H1 (cell line): ENCODE data around the gene SELENOO. TPM values are rescaled to one million over a fixed set of nuclear protein-coding genes. Genes with fewer than 3 reads are reported as not detected.

Source experiments
- CTCF ChIA-PET: fragments of 300-600 bp; sonication (Branson Sonifier 250); formaldehyde crosslinking; loops from one replicate; lab custom pipeline; 2021; ENCODE audit not compliant: partially characterized antibody; lab: Charles Lee
- POLR2A ChIA-PET: fragments of 300-600 bp; sonication (Branson Sonifier 250); formaldehyde crosslinking; loops from one replicate; lab custom pipeline; 2021; ENCODE audit warnings: inconsistent platforms; ENCODE audit not compliant: partially characterized antibody; lab: Charles Lee
- DNase-seq, 2 experiments: peaks; one replicate each; pipeline versions ENCODE4 v3.0.0 to v3.0.0-alpha.2; 2010 to 2022; ENCODE audit warnings: low spot score in 2 of 2, low read depth in 1 of 2, mixed read lengths in 1 of 2
- FAIRE-seq: peaks from 2 replicates; lab custom pipeline; 2011; peaks lifted over from hg19 to GRCh38; lab: Jason Lieb, UNC
- H2AFZ ChIP-seq: 2 replicates; pipeline ENCODE4 v1.8.1; 2012; ENCODE audit warnings: low read length, inconsistent platforms
- H2AK5ac ChIP-seq: 2 replicates; pipeline ENCODE4 v1.6.1; 2013; ENCODE audit warnings: low read depth, low read length
- H2BK120ac ChIP-seq: replicated peaks from 2 replicates; pipeline ENCODE3; 2013; ENCODE audit warnings: low read depth, low read length, inconsistent platforms
- H2BK12ac ChIP-seq: 2 replicates; pipeline ENCODE4 v1.6.1; 2013; ENCODE audit warnings: low read depth, low read length
- H2BK15ac ChIP-seq: 2 replicates; pipeline ENCODE4 v1.6.1; 2013; ENCODE audit warnings: low read length
- H2BK20ac ChIP-seq: 2 replicates; pipeline ENCODE4 v1.6.1; 2013; ENCODE audit warnings: low read length
- H2BK5ac ChIP-seq: 2 replicates; pipeline ENCODE4 v1.6.1; 2013; ENCODE audit warnings: low read depth, low read length
- H3K14ac ChIP-seq: 2 replicates; pipeline ENCODE4 v1.6.1; 2013; ENCODE audit warnings: inconsistent platforms; ENCODE audit not compliant: insufficient read length
- H3K18ac ChIP-seq: 2 replicates; pipeline ENCODE4 v1.6.1; 2013; ENCODE audit warnings: low read length; ENCODE audit errors: extremely low read depth
- H3K23ac ChIP-seq: 2 replicates; pipeline ENCODE4 v1.6.1; 2013; ENCODE audit warnings: inconsistent platforms; ENCODE audit not compliant: insufficient read length
- H3K23me2 ChIP-seq: 2 replicates; pipeline ENCODE4 v1.6.1; 2013; ENCODE audit warnings: low read depth, low read length
- H3K27ac ChIP-seq: 2 replicates; pipeline ENCODE4 v1.6.1; 2011; ENCODE audit warnings: low read depth, low read length, inconsistent platforms
- H3K27me3 ChIP-seq, 4 experiments: replicated peaks in 1 of 4; 1 replicate in 1 of 4; 2 replicates in 3 of 4; pipeline versions ENCODE4 v1.6.1 to v1.8.1; 2011 to 2013; ENCODE audit warnings: low read length in 3 of 4, mild to moderate bottlenecking in 3 of 4, inconsistent platforms in 2 of 4, mixed read lengths in 2 of 4, moderate library complexity in 1 of 4; ENCODE audit not compliant: control insufficient read depth in 3 of 4, insufficient read depth in 3 of 4; ENCODE audit errors: extremely low read depth in 1 of 4
- H3K36me3 ChIP-seq, 4 experiments: 2 replicates each; pipeline versions ENCODE4 v1.6.1 to v1.8.1; 2011 to 2013; ENCODE audit warnings: mild to moderate bottlenecking in 4 of 4, low read length in 3 of 4, moderate library complexity in 2 of 4, control low read depth in 1 of 4, inconsistent platforms in 1 of 4; ENCODE audit not compliant: insufficient read depth in 4 of 4, control insufficient read depth in 2 of 4
- H3K4ac ChIP-seq: replicated peaks from 2 replicates; pipeline ENCODE3; 2013; ENCODE audit warnings: low read length, low read depth, mixed read lengths, inconsistent platforms; ENCODE audit not compliant: insufficient read length
- H3K4me1 ChIP-seq, 4 experiments: replicated peaks in 1 of 4; 1 replicate in 1 of 4; 2 replicates in 3 of 4; pipeline versions ENCODE4 v1.6.1 to v1.8.1; 2011 to 2013; ENCODE audit warnings: low read length in 3 of 4, inconsistent platforms in 2 of 4, mixed read lengths in 1 of 4; ENCODE audit not compliant: insufficient read depth in 4 of 4, control insufficient read depth in 3 of 4
- H3K4me2 ChIP-seq, 2 experiments: 2 replicates each; pipeline versions ENCODE4 v1.6.1 to v1.8.1; 2011 to 2013; ENCODE audit warnings: low read depth in 2 of 2, low read length in 2 of 2, control low read depth in 1 of 2, inconsistent platforms in 1 of 2, mild to moderate bottlenecking in 1 of 2; ENCODE audit not compliant: insufficient read depth in 1 of 2
- H3K4me3 ChIP-seq, 4 experiments: fragments of 200-600, 300-600 bp in 1 of 4; sonication (generic), shearing (Covaris generic), sonication (Bioruptor Twin) in 1 of 4; 2 replicates each; pipeline versions ENCODE4 v1.5.1 to v1.8.1; 2011 to 2016; ENCODE audit warnings: low read length in 4 of 4, low read depth in 3 of 4, control low read depth in 2 of 4, inconsistent platforms in 2 of 4, mild to moderate bottlenecking in 2 of 4, mixed read lengths in 1 of 4, moderate library complexity in 1 of 4; ENCODE audit not compliant: insufficient read depth in 2 of 4; ENCODE audit errors: extremely low read depth in 1 of 4
- H3K56ac ChIP-seq: replicated peaks from 2 replicates; pipeline ENCODE3; 2013; ENCODE audit warnings: low read depth, mild to moderate bottlenecking, mixed read lengths, low read length, inconsistent platforms; ENCODE audit not compliant: insufficient read length
- H3K79me1 ChIP-seq: 2 replicates; pipeline ENCODE4 v1.6.1; 2013; ENCODE audit warnings: low read depth, low read length, control low read depth
- H3K79me2 ChIP-seq, 2 experiments: 2 replicates each; pipeline versions ENCODE4 v1.6.1 to v1.8.1; 2012 to 2013; ENCODE audit warnings: low read length in 2 of 2, mild to moderate bottlenecking in 2 of 2, inconsistent platforms in 1 of 2; ENCODE audit not compliant: insufficient read depth in 2 of 2, control insufficient read depth in 1 of 2
- H3K9ac ChIP-seq, 4 experiments: replicated peaks in 1 of 4; 1 replicate in 1 of 4; 2 replicates in 3 of 4; pipeline versions ENCODE4 v1.6.1 to v1.8.1; 2011 to 2013; ENCODE audit warnings: low read depth in 3 of 4, low read length in 3 of 4, control low read depth in 2 of 4, mild to moderate bottlenecking in 2 of 4, moderate library complexity in 2 of 4, inconsistent platforms in 1 of 4; ENCODE audit errors: extremely low read depth in 1 of 4
- H3K9me3 ChIP-seq, 2 experiments: 2 replicates each; pipeline versions ENCODE4 v1.6.1 to v1.8.1; 2012 to 2013; ENCODE audit warnings: mild to moderate bottlenecking in 2 of 2, moderate library complexity in 2 of 2, control low read depth in 1 of 2, inconsistent platforms in 1 of 2, low read depth in 1 of 2, low read length in 1 of 2, mixed read lengths in 1 of 2; ENCODE audit not compliant: insufficient read depth in 2 of 2
- H4K20me1 ChIP-seq, 2 experiments: replicated peaks in 1 of 2; 2 replicates each; pipeline versions ENCODE3 to v1.8.1; 2011 to 2013; ENCODE audit warnings: inconsistent platforms in 2 of 2, low read length in 2 of 2, mild to moderate bottlenecking in 1 of 2; ENCODE audit not compliant: insufficient read depth in 2 of 2, control insufficient read depth in 1 of 2
- H4K5ac ChIP-seq: 2 replicates; pipeline ENCODE4 v1.6.1; 2013; ENCODE audit warnings: low read length, low read depth, mixed read lengths, inconsistent platforms; ENCODE audit not compliant: insufficient read length
- H4K8ac ChIP-seq: 2 replicates; pipeline ENCODE4 v1.8.0; 2013; ENCODE audit warnings: mild to moderate bottlenecking, moderate library complexity, low read length, inconsistent platforms; ENCODE audit not compliant: insufficient read depth; ENCODE audit errors: extremely low read depth
- H4K91ac ChIP-seq: replicated peaks from 2 replicates; pipeline ENCODE3; 2013; ENCODE audit warnings: low read length, mixed read lengths, inconsistent platforms; ENCODE audit not compliant: insufficient read length
- GTF2F1 ChIP-seq: IDR thresholded peaks from 2 replicates; pipeline ENCODE4 v1.6.1; 2012; ENCODE audit warnings: low read depth, low read length, improper control_type of control experiment, borderline replicate concordance
- WGBS, 2 experiments: shearing (Covaris generic) in 1 of 2; methylation state at CpG; one replicate each; pipeline versions ENCODE4 v1.1.6 to v1.1.7; 2013 to 2015; ENCODE audit warnings: low lambda C conversion rate in 2 of 2, mixed read lengths in 2 of 2, inconsistent platforms in 1 of 2, low coverage in 1 of 2, missing lambda C conversion rate in 1 of 2; ENCODE audit not compliant: insufficient replicate concordance in 2 of 2, insufficient coverage in 1 of 2, insufficient read length in 1 of 2; ENCODE audit errors: extremely low coverage in 1 of 2, missing lambda C conversion rate in 1 of 2; 5-methylcytosine and 5-hydroxymethylcytosine counted together
- polyA plus RNA-seq, 7 experiments: library from polyadenylated mRNA; depleted of rRNA in 3 of 7; stranded (reverse) in 5 of 7; unstranded in 2 of 7; fragments of >200 nt in 5 of 7; fragments of 200-250 nt in 2 of 7; gene quantifications; 1 replicate in 5 of 7; 2 replicates in 1 of 7; 4 replicates in 1 of 7; pipeline versions ENCODE4 v1.2.1 to v1.2.3, GENCODE V29; 2011 to 2013; ENCODE audit warnings: missing spikeins in 2 of 7, mixed read lengths in 2 of 7
- total RNA-seq: library from RNA; stranded (reverse); fragmentation: NEBNext Ultra II Directional; extraction: Animal tissue kit (Norgen Biotek cat#: 25700); gene quantifications from 2 replicates; pipeline ENCODE4 v1.2.1, GENCODE V29; 2021

Gene SELENOO
- total and polyA plus RNA-seq, 2 of the 8 experiments (the other 6 are each of a cell fraction or from before 2014, with no cell fraction given): 18.6 to 25.1 TPM

DNA sequence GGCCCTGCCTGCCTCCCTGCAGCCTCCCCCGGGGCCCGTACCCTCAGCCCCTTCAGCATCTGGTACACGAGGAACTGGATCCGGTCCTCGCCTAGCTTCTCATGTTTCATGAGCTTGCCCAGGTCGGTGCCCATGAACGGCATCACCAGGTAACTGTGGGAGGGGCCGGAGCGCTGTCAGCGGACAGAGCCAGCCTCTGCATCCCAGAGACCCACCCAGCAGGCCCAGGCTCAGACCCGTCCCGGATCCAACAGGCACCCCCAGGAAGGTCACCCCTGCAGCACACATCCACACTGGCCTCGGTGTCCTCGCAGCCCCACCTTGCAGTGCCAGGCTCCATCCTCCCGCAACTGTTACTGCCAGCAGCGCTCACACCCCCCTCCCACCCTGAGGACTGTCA, 56.2 kb downstream of the SELENOO start:
- Histone ChIP-seq H3K79me1 (no peaks in the 10 kb centered on the region), H4K5ac (no peak overlapping the region), H3K56ac (no peak overlapping the region), H4K20me1 (peaks cover 5 to 12% of the 10 kb centered on the region in 2 experiments), H2AK5ac (no peak overlapping the region), H3K4me1 (peaks cover 0 to 9% (median 5%) of the 10 kb centered on the region in 4 experiments; a peak in 6 of 7 replicates), H3K9ac (no peak overlapping the region), H2BK12ac (no peak overlapping the region), H2BK15ac (no peak overlapping the region), H4K8ac (no peak overlapping the region), H2BK20ac (no peak overlapping the region), H3K23ac (no peak overlapping the region), H3K9me3 (no peaks in the 10 kb centered on the region), H3K14ac (no peak overlapping the region), H3K18ac (no peak overlapping the region), H3K27ac (no peak overlapping the region), H2BK5ac (no peak overlapping the region), H3K36me3 (no peaks in the 10 kb centered on the region), H2BK120ac (no peak overlapping the region), H2AFZ (no peak overlapping the region), H3K79me2 (no peaks in the 10 kb centered on the region), H3K4me3 (no peak overlapping the region), H3K4me2 (no peak overlapping the region), H4K91ac (no peak overlapping the region), H3K4ac (no peak overlapping the region), H3K23me2 (peaks cover 6% of the 10 kb centered on the region; the same call in 1 of the 2 replicates), H3K27me3 (peaks cover 1 to 13% (median 12%) of the 10 kb centered on the region in 4 experiments; a peak in 6 of 7 replicates)
- ChIA-PET POLR2A (no interaction called here), CTCF (no interaction called here)
- no peak for TF ChIP-seq GTF2F1
- WGBS, 2 experiments: 99% methylated on average over 13 of the region's 16 CpGs; no CpG with 5 or more reads in 1 of the 2 experiments
- FAIRE-seq (no peak), DNase-seq (no peak)
